Putamen (tissue), 1 donor: ENCODE measurements around the gene SYT6.

Experiments used
- DNase-seq: peaks from one replicate; pipeline ENCODE4 v3.0.0-alpha.2; 2016; ENCODE audit warnings: low spot score

The SYT6 gene

DNA sequence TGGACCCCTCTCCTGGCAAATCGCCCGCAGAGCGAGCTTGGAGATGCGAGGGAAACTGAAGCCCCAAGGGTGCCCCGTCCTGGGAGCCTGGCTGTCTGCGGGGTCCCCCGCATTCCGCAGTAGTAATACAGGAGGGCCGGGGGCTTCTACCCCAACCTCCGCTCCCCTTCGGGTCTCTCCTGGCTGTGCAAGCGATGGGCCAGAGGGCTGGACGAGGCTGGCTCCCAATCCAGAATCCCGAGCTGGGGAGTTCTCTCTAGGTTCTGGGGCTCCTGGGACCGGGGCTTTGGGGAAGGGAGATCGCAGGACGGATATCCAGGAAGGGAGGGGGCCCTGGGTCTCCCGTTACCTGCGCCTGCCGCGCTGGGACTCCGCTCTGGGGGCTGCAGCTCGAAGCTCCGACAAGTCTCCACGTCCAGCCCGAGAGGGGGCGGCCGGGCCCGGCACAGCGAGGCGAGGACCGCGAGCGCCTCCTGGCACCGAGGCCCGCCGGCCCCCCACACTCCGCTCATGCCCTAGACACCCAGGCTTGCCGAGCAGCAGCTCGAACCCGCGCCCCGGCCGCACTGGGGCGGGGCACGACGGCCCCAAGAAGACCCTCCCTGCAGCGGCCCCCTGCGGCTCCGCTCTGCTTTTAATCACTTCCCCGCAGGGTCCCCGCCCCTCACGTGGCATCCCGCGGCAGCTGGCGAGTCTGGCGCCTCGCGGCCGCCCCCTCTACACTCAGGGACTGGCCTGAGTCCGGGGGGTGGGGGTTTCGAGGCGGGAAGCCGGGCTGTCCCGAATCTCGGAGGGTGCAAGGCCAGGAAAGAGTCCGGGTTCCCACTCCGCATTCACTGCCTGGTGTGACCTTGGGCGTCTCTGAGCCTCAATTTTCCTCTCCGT lies at the start of gene SYT6:
Gene SYT6 (minus strand): TSS at position 609 of the 885 bp plus-strand sequence. CDS start 97 bp downstream, at position 512.
- DNase-seq, result no peak

DNA sequence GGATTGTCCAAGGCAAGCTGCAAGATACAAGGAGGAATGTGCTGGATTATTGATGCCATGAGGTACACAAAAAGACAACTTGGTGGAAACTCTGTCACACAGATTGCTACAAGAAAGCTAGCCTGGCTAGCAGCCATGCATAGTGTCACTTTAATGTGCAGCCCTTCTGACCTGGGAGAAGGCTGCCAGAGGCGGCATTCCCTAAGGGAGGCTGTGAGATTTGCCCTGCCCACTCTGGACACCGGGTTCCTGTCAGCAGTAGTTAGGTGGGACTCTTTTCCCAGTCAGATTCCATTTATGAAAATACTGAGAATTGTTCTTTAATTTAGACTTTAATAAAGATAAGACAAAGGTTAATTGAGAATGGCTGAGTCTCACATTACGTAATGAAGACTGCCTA lies 47.8 kb upstream of the SYT6 start:
- no peak for DNase-seq

DNA sequence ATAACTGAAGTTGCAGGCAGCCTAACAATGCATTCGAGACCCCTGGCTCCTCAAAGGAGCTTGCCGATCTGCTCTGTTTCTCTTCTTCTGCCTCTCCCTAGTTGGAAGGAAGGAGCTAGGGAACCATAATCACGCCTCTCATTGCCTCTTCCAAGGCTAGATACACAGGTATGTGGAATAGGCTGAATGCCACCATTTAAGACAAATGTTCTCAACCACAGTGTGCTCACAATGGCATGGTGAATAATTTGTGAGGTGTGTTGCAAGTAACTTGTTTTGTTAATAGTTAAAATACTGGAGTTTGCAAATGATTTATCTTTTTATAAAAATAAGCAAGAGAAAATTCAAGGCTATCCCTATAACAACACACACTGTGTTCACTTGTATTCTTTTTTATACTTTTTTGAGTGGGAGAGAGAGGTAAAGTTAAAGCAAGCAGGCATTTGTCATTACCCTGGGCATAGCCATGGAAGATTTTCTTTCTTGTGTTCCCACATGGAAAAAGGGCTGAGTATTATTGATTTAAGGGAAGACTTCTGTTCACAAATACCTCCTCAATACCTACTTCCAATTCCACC lies 45.4 kb upstream of the SYT6 start:
- no peak for DNase-seq

DNA sequence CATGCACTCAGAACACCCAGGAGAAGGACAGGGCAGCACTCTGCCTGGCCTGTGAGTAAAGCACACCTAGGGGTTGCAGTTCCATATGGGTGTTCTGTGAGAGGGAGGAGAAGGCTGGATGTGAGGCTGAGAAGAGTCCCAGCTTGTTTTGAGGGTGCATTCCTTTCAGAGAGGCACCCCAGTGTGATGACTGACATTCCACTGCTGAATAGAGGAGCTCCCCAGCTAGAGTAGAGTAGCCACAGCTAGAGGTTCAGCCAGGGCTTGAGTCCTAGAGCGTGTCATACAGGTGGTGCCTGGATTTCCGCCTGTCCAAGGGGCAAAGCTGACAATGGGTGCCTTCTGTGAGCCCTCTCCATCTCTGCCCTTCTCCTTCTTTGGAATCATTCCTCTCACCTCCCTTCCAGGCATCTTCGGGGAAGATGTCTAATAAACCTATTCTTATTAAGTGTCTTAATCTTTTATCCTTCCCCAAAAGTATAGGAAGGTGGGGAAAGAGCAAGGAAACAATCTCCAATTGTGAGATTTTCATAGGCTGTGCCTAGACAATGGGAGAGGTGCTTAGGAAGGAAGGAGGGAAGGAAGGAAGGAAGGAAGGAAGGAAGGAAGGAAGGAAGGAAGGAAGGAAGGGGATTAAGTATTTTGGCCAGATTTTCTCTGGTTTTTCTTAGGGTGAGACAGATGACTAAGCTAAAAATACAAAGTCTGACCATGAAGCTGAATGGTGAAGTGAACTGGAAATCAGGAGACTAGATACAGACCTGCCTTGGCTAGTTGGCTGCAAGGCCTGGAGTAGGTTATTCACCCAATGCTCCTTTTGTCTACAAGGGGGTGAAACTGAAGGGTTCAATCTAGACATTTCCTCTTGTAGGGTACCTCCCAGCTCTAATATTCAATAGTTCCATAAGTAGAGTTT lies 43.6 kb upstream of the SYT6 start:
- no peak for DNase-seq

DNA sequence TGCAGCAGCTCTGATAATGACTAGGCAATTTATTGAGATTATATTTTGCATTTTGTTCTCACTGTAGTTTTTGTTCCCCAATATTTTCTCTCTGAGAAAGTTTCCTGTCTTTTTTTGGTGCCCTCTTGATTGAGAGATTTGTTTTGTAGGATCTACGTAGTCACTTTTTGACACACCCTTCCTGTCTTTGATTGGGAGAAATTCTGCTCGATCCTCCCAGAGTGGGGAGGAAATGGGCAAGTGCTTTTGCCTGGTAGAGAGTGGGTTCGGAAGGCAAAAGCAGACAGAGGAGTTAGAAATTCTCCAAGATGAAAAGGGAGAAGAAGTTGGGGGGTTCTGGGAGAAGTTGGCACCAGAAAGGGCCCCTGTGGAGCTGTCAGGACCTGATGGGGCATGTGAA lies 42.1 kb upstream of the SYT6 start:
- no peak for DNase-seq

DNA sequence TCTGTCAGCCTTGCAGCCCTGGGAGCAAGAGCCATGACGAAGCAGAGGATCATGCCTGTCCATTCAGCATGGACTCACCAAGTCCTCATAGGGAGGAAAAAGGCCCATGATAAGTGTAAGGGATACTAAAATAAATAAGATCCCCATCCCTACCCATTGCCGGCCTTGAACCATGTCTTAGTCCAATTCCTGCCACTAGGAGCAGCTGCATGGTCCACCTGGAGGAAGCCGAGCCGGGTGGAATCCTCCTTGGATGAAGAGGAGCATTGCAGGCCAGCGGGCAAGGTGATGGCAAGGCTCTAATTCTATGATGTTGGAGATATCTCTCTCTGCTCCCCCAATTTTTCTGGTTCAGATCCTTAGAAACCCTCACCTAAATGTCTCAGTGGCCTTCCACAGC lies 38.7 kb upstream of the SYT6 start:
- DNase-seq, result no peak

GRCh38 chr1:114189398-114189797 lies 35.7 kb upstream of the SYT6 start:
- no peak for DNase-seq

- DNase-seq, result no peak
Observed at GRCh38 chr1:114181356-114181755, 27.7 kb upstream of the SYT6 start.

DNA sequence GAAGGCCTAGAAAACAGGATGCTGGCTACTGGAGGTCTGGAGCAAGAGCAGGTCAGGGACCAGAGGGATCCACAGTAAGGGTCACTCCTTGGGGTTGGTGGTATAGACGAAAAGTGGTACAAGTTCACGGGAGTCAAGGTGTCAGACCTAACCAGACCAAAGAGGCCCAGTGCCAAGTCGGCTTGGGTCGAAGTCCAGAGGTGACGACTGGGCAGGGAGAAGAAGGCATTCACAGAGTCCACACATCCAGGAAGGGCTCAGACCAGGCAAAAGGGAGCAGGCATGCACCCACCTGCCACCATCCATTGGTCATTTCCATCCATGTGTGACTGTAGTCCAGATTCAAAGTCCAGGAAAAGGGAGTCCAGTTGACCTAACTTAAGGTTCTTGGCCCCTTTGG lies 27.1 kb upstream of the SYT6 start:
- no peak for DNase-seq

DNA sequence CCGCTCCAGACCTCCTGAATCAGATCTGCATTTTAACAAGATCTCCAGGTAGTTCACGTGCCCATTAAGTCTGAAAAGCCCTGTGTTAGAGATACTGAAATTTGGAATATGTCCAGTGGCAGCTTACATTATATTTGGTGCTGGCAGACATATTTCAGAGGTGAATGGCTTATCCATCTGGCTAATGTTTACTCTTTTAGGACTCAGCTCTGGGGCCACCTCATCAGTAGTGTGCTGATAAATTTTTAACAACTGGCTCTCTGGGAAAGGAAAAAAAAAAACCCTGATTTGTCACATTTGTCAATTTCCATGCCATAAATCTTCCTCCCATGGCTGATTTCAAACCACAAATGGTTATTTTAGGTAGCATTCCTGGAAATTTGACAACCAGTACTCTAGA lies 25.3 kb upstream of the SYT6 start:
- DNase-seq, result no peak

GRCh38 chr1:114177282-114177681 lies 23.6 kb upstream of the SYT6 start:
- no peak for DNase-seq

GRCh38 chr1:114176366-114176765 lies 22.7 kb upstream of the SYT6 start:
- DNase-seq, result no peak

- DNase-seq, result no peak
Observed at GRCh38 chr1:114173680-114174079, 20.0 kb upstream of the SYT6 start.

DNA sequence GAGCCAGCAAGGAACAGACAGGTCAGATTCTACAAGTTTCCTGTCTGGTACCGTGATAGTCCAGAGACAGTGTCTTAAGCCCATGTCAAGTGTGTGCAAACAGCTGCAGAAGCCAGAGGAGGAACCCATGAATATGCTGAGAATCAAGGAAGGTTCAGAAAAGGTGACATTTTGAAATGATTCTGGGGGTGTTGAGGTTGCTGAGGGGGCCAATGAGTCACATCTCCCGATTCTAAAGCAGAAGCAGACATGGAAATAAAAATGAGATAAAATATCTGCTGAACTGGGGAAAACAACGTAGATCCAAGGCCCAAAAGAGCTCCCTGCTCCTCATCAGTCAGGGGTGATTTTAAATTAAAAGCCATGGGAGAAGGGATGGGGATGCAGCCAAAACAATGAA lies 15.8 kb upstream of the SYT6 start:
- DNase-seq, result peak; percentile 52

DNA sequence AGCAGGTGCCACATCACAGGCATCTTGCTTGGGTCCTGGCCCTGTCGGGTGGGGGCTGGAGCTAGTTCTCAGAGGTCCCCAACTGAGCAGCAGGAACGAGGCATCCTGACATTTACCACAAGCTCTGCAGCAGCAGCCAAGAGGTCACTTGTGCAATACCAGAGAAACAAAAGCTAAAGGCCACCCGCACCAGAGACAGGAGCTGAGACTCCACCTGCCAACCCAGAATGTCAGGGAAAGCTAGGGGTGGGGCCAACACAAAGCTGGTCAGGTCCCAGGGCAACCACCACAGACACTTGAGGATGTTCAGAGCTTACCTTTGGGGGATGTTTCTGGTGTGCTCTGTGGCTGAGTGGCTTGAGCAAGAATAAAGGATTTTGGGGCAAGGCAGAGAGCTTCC lies 13.6 kb upstream of the SYT6 start:
- DNase-seq, result no peak

GRCh38 chr1:114164840-114165543 lies 11.3 kb upstream of the SYT6 start:
- DNase-seq, result no peak

- no peak for DNase-seq
Observed at GRCh38 chr1:114159941-114160340, 6.3 kb upstream of the SYT6 start.

- peak; percentile 78 for DNase-seq
Observed at GRCh38 chr1:114157275-114157660, 3.6 kb upstream of the SYT6 start.

- peak; percentile 41 for DNase-seq
Observed at GRCh38 chr1:114156538-114157274, 3.0 kb upstream of the SYT6 start.

GRCh38 chr1:114155706-114156105 lies 2.0 kb upstream of the SYT6 start:
- peak; percentile 25 for DNase-seq

DNA sequence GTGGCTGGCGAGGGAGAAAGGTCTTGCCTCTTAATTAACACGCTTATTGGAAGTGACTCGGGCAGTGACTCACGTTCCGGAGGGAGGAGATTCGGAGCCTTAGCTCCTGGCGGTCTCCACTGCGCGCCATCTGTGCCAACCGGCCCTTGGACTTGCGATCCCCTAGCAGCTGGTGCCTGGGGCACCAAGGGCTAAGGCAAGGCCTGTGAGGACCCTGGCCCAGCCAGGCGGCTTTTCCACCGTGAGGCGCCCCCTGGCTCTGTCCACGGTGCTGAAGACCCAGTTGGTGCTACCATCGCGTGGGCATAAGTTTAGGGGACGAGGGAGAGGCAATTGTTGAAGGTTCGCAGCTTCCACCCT lies 1.3 kb upstream of the SYT6 start:
- no peak for DNase-seq
